K562 (cell line): ENCODE data around the gene SMAD3. TPM values are rescaled to one million over a fixed set of nuclear protein-coding genes. Genes with fewer than 3 reads are reported as not detected.

Experiments used
- ATAC-seq: fragments of 200-7000 bp; cut with Tn5 transposase; 3 replicates; pipeline ENCODE4 v1.9.1; 2020; ENCODE audit warnings: moderate library complexity
- BruUV-seq: library from RNA; stranded (reverse); fragments of 400-500 nt; replicated peaks from 2 replicates; lab custom pipeline; 2021; lab: Mats Ljungman, UMichigan
- CTCF ChIA-PET: fragments of 300-600 bp; formaldehyde crosslinking; extraction: SDS; loops from one replicate; lab custom pipeline; 2021; ENCODE audit warnings: low intra/inter-chr PET ratio; lab: Yijun Ruan, JAX
- POLR2A ChIA-PET: fragments of 300-600, 350-650 bp; sonication (Branson Sonifier 250); formaldehyde crosslinking; extraction: SDS; loops from one replicate; lab custom pipeline; 2021; ENCODE audit warnings: antibody characterized with exemption, inconsistent platforms; lab: Yijun Ruan, JAX
- DNase-seq, 4 experiments: peaks; one replicate each; pipeline versions ENCODE4 v3.0.0 to v3.0.0-alpha.2; 2011 to 2018; ENCODE audit warnings: low spot score in 3 of 4, mixed read lengths in 3 of 4; ENCODE audit errors: extremely low read depth in 1 of 4
- FAIRE-seq: peaks from 2 replicates; lab custom pipeline; 2011; peaks lifted over from hg19 to GRCh38; lab: Jason Lieb, UNC
- H2AFZ ChIP-seq: 2 replicates; pipeline ENCODE4 v1.6.0; 2011; ENCODE audit warnings: low read depth, low read length, control low read depth, inconsistent platforms
- H3K27ac ChIP-seq: fragments of 200-600 bp; 3 replicates; pipeline ENCODE4 v1.8.0; 2011; ENCODE audit warnings: low read depth, mild to moderate bottlenecking, control low read depth, inconsistent platforms, low read length, moderate library complexity, mixed read lengths; ENCODE audit errors: extremely low read depth
- H3K27me3 ChIP-seq, 2 experiments: fragments of 300-600 bp in 1 of 2; 2 replicates in 1 of 2; 3 replicates in 1 of 2; pipeline versions ENCODE4 v1.6.0 to v1.8.0; 2011; ENCODE audit warnings: inconsistent platforms in 2 of 2, low read length in 2 of 2, mild to moderate bottlenecking in 1 of 2, mixed read lengths in 1 of 2, moderate library complexity in 1 of 2; ENCODE audit not compliant: control insufficient read depth in 2 of 2, insufficient read depth in 2 of 2
- H3K36me3 ChIP-seq: fragments of 300-600 bp; 3 replicates; pipeline ENCODE4 v1.8.0; 2011; ENCODE audit warnings: mild to moderate bottlenecking, low read length, inconsistent platforms; ENCODE audit not compliant: control insufficient read depth, insufficient read depth
- H3K4me1 ChIP-seq, 2 experiments: fragments of 200-600 bp in 1 of 2; replicated peaks in 1 of 2; 2 replicates in 1 of 2; 3 replicates in 1 of 2; pipeline versions ENCODE4 v1.5.1 to v1.8.0; 2011; ENCODE audit warnings: inconsistent platforms in 2 of 2, low read length in 2 of 2, mild to moderate bottlenecking in 1 of 2, mixed read lengths in 1 of 2, moderate library complexity in 1 of 2; ENCODE audit not compliant: control insufficient read depth in 2 of 2, insufficient read depth in 2 of 2
- H3K4me2 ChIP-seq: 2 replicates; pipeline ENCODE4 v1.6.1; 2011; ENCODE audit warnings: low read length, control low read depth, inconsistent platforms, mixed read lengths; ENCODE audit not compliant: insufficient read depth
- H3K4me3 ChIP-seq: fragments of 200-600 bp; sonication (generic), shearing (Covaris generic); 2 replicates; pipeline ENCODE4 v1.5.1; 2016; ENCODE audit warnings: control low read depth, inconsistent platforms
- H3K79me2 ChIP-seq: fragments of 200-600 bp; 3 replicates; pipeline ENCODE4 v1.8.0; 2011; ENCODE audit warnings: low read length, inconsistent platforms; ENCODE audit not compliant: control insufficient read depth, insufficient read depth
- H3K9ac ChIP-seq, 2 experiments: 2 replicates each; pipeline versions ENCODE4 v1.6.0 to v1.6.1; 2011; ENCODE audit warnings: low read depth in 2 of 2, low read length in 2 of 2, control low read depth in 1 of 2, inconsistent platforms in 1 of 2, mild to moderate bottlenecking in 1 of 2, mixed read lengths in 1 of 2; ENCODE audit not compliant: insufficient read depth in 1 of 2
- H3K9me1 ChIP-seq: one replicate; pipeline ENCODE4 v1.6.0; 2011; ENCODE audit warnings: inconsistent platforms, mild to moderate bottlenecking, low read length, moderate library complexity; ENCODE audit not compliant: control insufficient read depth, insufficient read depth
- H3K9me3 ChIP-seq: replicated peaks from 2 replicates; pipeline ENCODE4 v1.5.1; 2011; ENCODE audit warnings: low read depth, low read length, inconsistent platforms; ENCODE audit not compliant: control insufficient read depth, insufficient read depth
- H4K20me1 ChIP-seq: replicated peaks from 2 replicates; pipeline ENCODE4 v1.6.1; 2011; ENCODE audit warnings: low read length, inconsistent platforms, mixed read lengths; ENCODE audit not compliant: control insufficient read depth, insufficient read depth
- ASH1L ChIP-seq: fragments of 450-650 bp; IDR thresholded peaks from 2 replicates; pipeline ENCODE4 v1.6.1; 2018; ENCODE audit warnings: borderline replicate concordance, mild to moderate bottlenecking, low read depth; ENCODE audit not compliant: partially characterized antibody
- EHMT2 ChIP-seq: fragments of 450-650 bp; IDR thresholded peaks from 2 replicates; pipeline ENCODE4 v1.6.1; 2018; ENCODE audit warnings: antibody characterized with exemption
- FIP1L1 ChIP-seq: fragments of 200-400 bp; formaldehyde crosslinking; IDR thresholded peaks from 2 replicates; pipeline ENCODE4 v1.6.1; 2018; ENCODE audit warnings: mild to moderate bottlenecking, low read depth, low read length; ENCODE audit not compliant: poor library complexity, severe bottlenecking
- FOXP1 ChIP-seq: sonication (generic); formaldehyde crosslinking; IDR thresholded peaks from 2 replicates; pipeline ENCODE4 v1.8.0; 2022; ENCODE audit warnings: mild to moderate bottlenecking, missing genetic modification reagents
- GABPA ChIP-seq: fragments of 200-800 bp; sonication (Bioruptor generic); conservative IDR thresholded peaks from 2 replicates; pipeline ENCODE4 v1.6.1; 2016; ENCODE audit warnings: low read depth, missing genetic modification characterization, missing compliant biosample characterization
- IRF9 ChIP-seq: fragments of 450-650 bp; IDR thresholded peaks from 2 replicates; pipeline ENCODE4 v1.6.1; 2016; ENCODE audit warnings: missing biosample characterization, missing genetic modification characterization
- LEF1 ChIP-seq: fragments of 450-650 bp; IDR thresholded peaks from 2 replicates; pipeline ENCODE4 v1.6.1; 2016; ENCODE audit warnings: mild to moderate bottlenecking
- MYNN ChIP-seq, 2 experiments: sonication (generic); formaldehyde crosslinking in 1 of 2; IDR thresholded peaks; 2 replicates each; pipeline versions ENCODE4 v1.5.0 to v1.6.1; 2016 to 2020; ENCODE audit warnings: antibody characterized with exemption in 1 of 2, missing genetic modification reagents in 1 of 2
- NCOA2 ChIP-seq, 2 experiments: fragments of 450-650 bp; IDR thresholded peaks; 2 replicates each; pipeline ENCODE4 v1.6.1; 2018; ENCODE audit warnings: mild to moderate bottlenecking in 2 of 2, moderate library complexity in 1 of 2; ENCODE audit not compliant: partially characterized antibody in 2 of 2
- PHF21A ChIP-seq: fragments of 450-650 bp; IDR thresholded peaks from 2 replicates; pipeline ENCODE4 v1.6.1; 2017; ENCODE audit warnings: low read depth, borderline replicate concordance
- POLR2AphosphoS2 ChIP-seq: IDR thresholded peaks from 2 replicates; pipeline ENCODE4 v1.6.1; 2012; ENCODE audit warnings: low read length, improper control_type of control experiment
- PURB ChIP-seq: sonication (generic); formaldehyde crosslinking; IDR thresholded peaks from 2 replicates; pipeline ENCODE4 v1.9.0; 2021; ENCODE audit warnings: low read depth, mild to moderate bottlenecking, missing genetic modification reagents
- RBFOX2 ChIP-seq: fragments of 200-400 bp; formaldehyde crosslinking; IDR thresholded peaks from 2 replicates; pipeline ENCODE4 v1.6.1; 2017; ENCODE audit warnings: low read depth, mild to moderate bottlenecking, low read length, moderate library complexity
- SMARCA4 ChIP-seq: fragments of 450-650 bp; IDR thresholded peaks from 2 replicates; pipeline ENCODE4 v1.6.1; 2016
- SMARCA5 ChIP-seq: fragments of 450-650 bp; IDR thresholded peaks from 2 replicates; pipeline ENCODE4 v1.6.1; 2016
- SPI1 ChIP-seq: IDR thresholded peaks from 2 replicates; pipeline ENCODE4 v1.6.1; 2011; ENCODE audit warnings: low read depth, low read length, control low read depth, borderline replicate concordance
- TAF7 ChIP-seq: fragments of 450-650 bp; IDR thresholded peaks from 2 replicates; pipeline ENCODE4 v1.6.1; 2016; ENCODE audit warnings: missing genetic modification characterization, missing compliant biosample characterization
- YBX1 ChIP-seq: fragments of 450-650 bp; IDR thresholded peaks from 2 replicates; pipeline ENCODE4 v1.7.1; 2016; ENCODE audit warnings: mild to moderate bottlenecking
- ZFP36 ChIP-seq: fragments of 150-350 bp; IDR thresholded peaks from 2 replicates; pipeline ENCODE4 v1.6.1; 2018; ENCODE audit warnings: low read length, low read depth; ENCODE audit not compliant: partially characterized antibody
- WGBS: fragments of 100-300 bp; shearing (Covaris generic); methylation state at CpG from one replicate; pipeline ENCODE4 v1.1.6; 2016; ENCODE audit warnings: low coverage, mixed read lengths; ENCODE audit not compliant: insufficient coverage; ENCODE audit errors: missing lambda C conversion rate; 5-methylcytosine and 5-hydroxymethylcytosine counted together
- in situ Hi-C: fragments of 300-500 bp; cut with MboI; formaldehyde crosslinking; loops from 4 replicates; pipeline ENCODE4 v1.15.0; 2018; ENCODE audit warnings: inconsistent platforms, mixed read lengths
- intact Hi-C: fragments of 100-400 bp; cut with micrococcal nuclease; formaldehyde crosslinking; loops from 2 replicates; pipeline ENCODE4 v1.14.2; 2022
- polyA plus RNA-seq, 8 experiments: library from polyadenylated mRNA; depleted of rRNA in 4 of 8; stranded (reverse) in 5 of 8; unstranded in 3 of 8; fragments of >200 nt; fragmentation: Nextera tagmentation in 2 of 8; fragmentation: Illumina TruSeq in 1 of 8; extraction: Ambion mirVana in 2 of 8; extraction: Trizol in 1 of 8; gene quantifications; 2 replicates each; pipeline versions ENCODE4 v1.2.1 to v1.2.3, GENCODE V29; 2011 to 2014; ENCODE audit warnings: inconsistent platforms in 1 of 8, missing spikeins in 1 of 8
- total RNA-seq, 7 experiments: library from RNA; depleted of rRNA in 6 of 7; stranded (reverse); fragments of >200 nt in 6 of 7; fragmentation: Illumina TruSeq in 2 of 7; extraction: Trizol in 2 of 7; gene quantifications; 2 replicates each; pipeline versions ENCODE4 v1.2.1 to v1.2.3, GENCODE V29; 2011 to 2021; ENCODE audit warnings: low replicate concordance in 1 of 7
- TF ChIP-seq, protein P1 (sequence below): fragments of 250-450 bp; sonication (Bioruptor Pico); IDR thresholded peaks from 2 replicates; pipeline ENCODE4 v1.8.0; 2021; ENCODE audit warnings: moderate library complexity, mild to moderate bottlenecking, inconsistent platforms

SMAD3 gene
- total and polyA plus RNA-seq, 9 of the 15 experiments (the other 6 are each of a cell fraction or from before 2014, with no cell fraction given): 4.3 to 39.2 (median 11.1) TPM

DNA sequence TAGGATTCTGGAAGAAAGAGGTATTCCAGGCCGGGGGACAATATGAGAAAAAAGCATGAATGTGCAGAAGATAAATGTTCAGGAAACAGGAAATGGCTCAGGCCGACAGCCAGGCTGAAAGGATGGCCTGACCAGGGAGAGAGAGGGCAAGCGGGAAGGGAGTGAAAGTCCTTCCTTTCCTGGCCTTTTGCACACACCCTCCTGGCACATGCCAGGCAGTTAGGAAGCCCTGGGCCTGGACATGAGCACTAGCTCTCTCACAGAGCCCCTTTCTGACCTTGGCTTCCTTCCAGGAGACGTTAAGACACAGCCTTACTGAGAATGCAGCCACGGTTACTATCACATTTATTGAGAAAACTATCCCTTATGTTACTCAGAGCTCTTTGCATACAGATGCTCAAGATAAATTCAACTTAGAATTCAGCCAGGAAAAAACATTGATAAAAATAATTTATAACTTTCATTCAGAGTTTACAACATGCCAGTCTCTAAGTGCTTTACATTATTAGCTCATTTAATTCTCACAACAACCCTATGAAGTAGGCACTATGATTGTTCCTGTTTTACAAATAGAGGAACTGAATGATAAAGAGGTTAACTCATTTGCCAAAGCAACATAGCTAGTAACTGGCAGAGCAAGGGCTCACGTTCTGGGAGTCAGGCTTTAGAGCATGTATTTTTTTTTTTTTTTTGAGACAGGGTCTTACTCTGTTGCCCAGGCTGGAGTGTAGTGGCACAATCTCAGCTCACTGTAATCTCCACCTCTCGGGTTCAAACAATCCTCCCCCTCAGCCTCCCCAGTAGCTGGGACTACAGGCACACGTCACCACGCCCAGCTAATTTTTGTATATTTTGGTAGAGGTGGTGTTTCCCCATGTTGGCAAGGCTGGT is 39.4 kb upstream of the SMAD3 start (continued):
- TF ChIP-seq GABPA (peak; percentile 54), PHF21A (0 out of 2 replicates have a peak, but pooled peaks have one; percentile 35), SMARCA4 (no peak), SPI1 (peak; percentile 72), FOXP1 (no peak)

DNA sequence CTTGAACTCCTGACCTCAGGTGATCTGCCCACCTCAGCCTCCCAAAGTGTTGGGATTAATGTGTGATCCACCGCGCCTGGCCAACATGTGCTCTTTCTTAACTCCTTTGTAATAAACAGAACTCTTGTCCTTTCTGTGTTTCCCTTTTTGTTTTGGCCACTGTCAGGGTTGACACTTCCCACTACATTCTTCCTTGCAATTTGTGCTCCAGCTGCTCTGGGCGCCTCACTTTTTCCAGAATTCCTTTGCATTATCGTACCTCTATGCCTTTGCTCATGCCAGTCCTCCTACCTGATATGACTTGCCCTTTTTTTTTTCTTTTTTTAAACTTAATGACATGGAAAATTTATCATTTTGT is 38.8 kb upstream of the SMAD3 start:
- Histone ChIP-seq H3K9me1 (no peaks in the 10 kb centered on the region), H4K20me1 (no peaks in the 10 kb centered on the region), H3K9me3 (no peaks in the 10 kb centered on the region), H3K9ac (no peak overlapping the region), H2AFZ (no peak overlapping the region), H3K36me3 (no peaks in the 10 kb centered on the region), H3K27ac (0 out of 3 replicates have a peak overlapping the region, but pooled peaks have one; percentile 31), H3K79me2 (no peaks in the 10 kb centered on the region), H3K4me3 (no peak overlapping the region), H3K4me2 (no peak overlapping the region), H3K4me1 (peaks cover 11 to 46% of the 10 kb centered on the region in 2 experiments), H3K27me3 (no peaks in the 10 kb centered on the region)
- in situ Hi-C loops: no loop called here
- 64% methylated on average over 4 of the region's 4 CpGs for WGBS
- DNase-seq (no peak), FAIRE-seq (no peak), ATAC-seq (no peak)
- CTCF ChIA-PET: no interaction called here
- intact Hi-C loops: no loop called here
- BruUV-seq: no TSS peak
- POLR2A ChIA-PET: interaction anchor here (1.8 kb wide), 2 partner anchors 11 to 13 kb away, joined by 5 to 6 read pairs; no protein-coding TSS in a partner anchor
- TF ChIP-seq NCOA2 (IDR thresholded peaks at IDR 0.05; ENCODE audit: partially characterized antibody in 2 of 2) (no peak), YBX1 (no peak), SMARCA5 (no peak), RBFOX2 (no peak), IRF9 (tag) (no peak), EHMT2 (no peak), ASH1L (no peak), FIP1L1 (no peak), PURB (CRISPR knock-in tag) (no peak), ZFP36 (no peak), MYNN (IDR thresholded peaks at IDR 0.05) (no peak), MYNN (CRISPR knock-in tag; IDR thresholded peaks at IDR 0.05) (no peak), LEF1 (no peak), POLR2AphosphoS2 (no peak), TAF7 (tag) (no peak)
- TF ChIP-seq, protein P1, sequence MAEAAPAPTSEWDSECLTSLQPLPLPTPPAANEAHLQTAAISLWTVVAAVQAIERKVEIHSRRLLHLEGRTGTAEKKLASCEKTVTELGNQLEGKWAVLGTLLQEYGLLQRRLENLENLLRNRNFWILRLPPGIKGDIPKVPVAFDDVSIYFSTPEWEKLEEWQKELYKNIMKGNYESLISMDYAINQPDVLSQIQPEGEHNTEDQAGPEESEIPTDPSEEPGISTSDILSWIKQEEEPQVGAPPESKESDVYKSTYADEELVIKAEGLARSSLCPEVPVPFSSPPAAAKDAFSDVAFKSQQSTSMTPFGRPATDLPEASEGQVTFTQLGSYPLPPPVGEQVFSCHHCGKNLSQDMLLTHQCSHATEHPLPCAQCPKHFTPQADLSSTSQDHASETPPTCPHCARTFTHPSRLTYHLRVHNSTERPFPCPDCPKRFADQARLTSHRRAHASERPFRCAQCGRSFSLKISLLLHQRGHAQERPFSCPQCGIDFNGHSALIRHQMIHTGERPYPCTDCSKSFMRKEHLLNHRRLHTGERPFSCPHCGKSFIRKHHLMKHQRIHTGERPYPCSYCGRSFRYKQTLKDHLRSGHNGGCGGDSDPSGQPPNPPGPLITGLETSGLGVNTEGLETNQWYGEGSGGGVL: no peak
